ENCODE measurements around the gene MYO1D. TPM values are rescaled to one million over a fixed set of nuclear protein-coding genes. Genes with fewer than 3 reads are reported as not detected.

Gene MYO1D
- total and polyA plus RNA-seq, 2 donors (not counting 3 experiments of a cell fraction or from before 2014, with no cell fraction given) = 37.8 to 85.5 TPM

- ChIA-PET CTCF (interaction anchor here (0.9 to 2.9 kb wide), 6 partner anchors 11 to 140 kb away, joined by 3 to 29 read pairs (median 6); partner anchors contain the start of gene MYO1D), POLR2A (no interaction called here)
- Histone ChIP-seq H3K27me3 (ENCODE audit: control insufficient read depth in 2 of 2, insufficient read depth in 2 of 2, low read length in 2 of 2) (no peaks in the 10 kb centered on the region), H2AFZ (ENCODE audit: low read depth, low read length) (no peak overlapping the region), H3K4me3 (replicated peaks in 1 of 3; ENCODE audit: insufficient read depth in 1 of 3, low read depth in 1 of 3, low read length in 3 of 3) (no peak overlapping the region), H3K27ac (ENCODE audit: insufficient read depth, low read depth, low read length) (no peak overlapping the region), H3K4me2 (ENCODE audit: insufficient read depth, low read length) (no peak overlapping the region), H3K9ac (replicated peaks; ENCODE audit: extremely low read depth, insufficient read depth, low read length) (no peak overlapping the region), H3K79me2 (ENCODE audit: control insufficient read depth, insufficient read depth, low read length) (no peaks in the 10 kb centered on the region), H3K36me3 (ENCODE audit: control insufficient read depth in 2 of 2, extremely low read depth in 1 of 2, insufficient read depth in 2 of 2, low read length in 2 of 2) (no peaks in the 10 kb centered on the region), H3K9me1 (replicated peaks; ENCODE audit: control insufficient read depth, extremely low read depth, insufficient read depth, low read length) (no peaks in the 10 kb centered on the region), H3K9me3 (replicated peaks; ENCODE audit: control insufficient read depth, insufficient read depth, low read length) (no peaks in the 10 kb centered on the region), H3K4me1 (ENCODE audit: control insufficient read depth, extremely low read depth, insufficient read depth, low read length) (peaks cover 24% of the 10 kb centered on the region), H4K20me1 (replicated peaks; ENCODE audit: control insufficient read depth, extremely low read depth, insufficient read depth, low read length) (no peaks in the 10 kb centered on the region)
- TF ChIP-seq POLR2A (IDR thresholded peaks at IDR 0.05; ENCODE audit: low read depth, low read length) (no peak), MYC (IDR thresholded peaks at IDR 0.05; ENCODE audit: low read depth, low read length) (no peak), GATA2 (IDR thresholded peaks at IDR 0.05; ENCODE audit: insufficient read depth, insufficient read length, low read depth, low read length) (no peak), JUN (IDR thresholded peaks at IDR 0.05; ENCODE audit: borderline replicate concordance, insufficient read depth, insufficient read length, low read depth) (no peak), POLR2AphosphoS5 (IDR thresholded peaks at IDR 0.05; ENCODE audit: insufficient read depth, low read depth, low read length) (no peak), EZH2 (IDR thresholded peaks at IDR 0.05; ENCODE audit: borderline replicate concordance, low read depth, low read length, severe bottlenecking) (no peak)
- TF ChIP-seq, protein P1, sequence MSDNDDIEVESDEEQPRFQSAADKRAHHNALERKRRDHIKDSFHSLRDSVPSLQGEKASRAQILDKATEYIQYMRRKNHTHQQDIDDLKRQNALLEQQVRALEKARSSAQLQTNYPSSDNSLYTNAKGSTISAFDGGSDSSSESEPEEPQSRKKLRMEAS (IDR thresholded peaks at IDR 0.05; ENCODE audit: insufficient read depth, insufficient read length) = no peak
- TF ChIP-seq, protein P2, sequence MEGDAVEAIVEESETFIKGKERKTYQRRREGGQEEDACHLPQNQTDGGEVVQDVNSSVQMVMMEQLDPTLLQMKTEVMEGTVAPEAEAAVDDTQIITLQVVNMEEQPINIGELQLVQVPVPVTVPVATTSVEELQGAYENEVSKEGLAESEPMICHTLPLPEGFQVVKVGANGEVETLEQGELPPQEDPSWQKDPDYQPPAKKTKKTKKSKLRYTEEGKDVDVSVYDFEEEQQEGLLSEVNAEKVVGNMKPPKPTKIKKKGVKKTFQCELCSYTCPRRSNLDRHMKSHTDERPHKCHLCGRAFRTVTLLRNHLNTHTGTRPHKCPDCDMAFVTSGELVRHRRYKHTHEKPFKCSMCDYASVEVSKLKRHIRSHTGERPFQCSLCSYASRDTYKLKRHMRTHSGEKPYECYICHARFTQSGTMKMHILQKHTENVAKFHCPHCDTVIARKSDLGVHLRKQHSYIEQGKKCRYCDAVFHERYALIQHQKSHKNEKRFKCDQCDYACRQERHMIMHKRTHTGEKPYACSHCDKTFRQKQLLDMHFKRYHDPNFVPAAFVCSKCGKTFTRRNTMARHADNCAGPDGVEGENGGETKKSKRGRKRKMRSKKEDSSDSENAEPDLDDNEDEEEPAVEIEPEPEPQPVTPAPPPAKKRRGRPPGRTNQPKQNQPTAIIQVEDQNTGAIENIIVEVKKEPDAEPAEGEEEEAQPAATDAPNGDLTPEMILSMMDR (IDR thresholded peaks at IDR 0.05; ENCODE audit: extremely low read depth in 1 of 2, insufficient read depth in 1 of 2, low read depth in 1 of 2, low read length in 2 of 2) = no peak
- DNase-seq (ENCODE audit: low read depth, low spot score) = no peak
- intact Hi-C loops (cut with micrococcal nuclease) (no loop called here), dilution Hi-C loops (cut with MboI; ENCODE audit: extremely low pct_ligation_motif_present, low sequenced_read_pairs) (no loop called here)
- no peak for FAIRE-seq
- BruUV-seq (replicated peaks) = no TSS peak
Measured at GRCh38 chr17:32769846-32770245, 107.1 kb downstream of the MYO1D start.
